ENCODE results near the gene SLF2.

SLF2 gene

DNA sequence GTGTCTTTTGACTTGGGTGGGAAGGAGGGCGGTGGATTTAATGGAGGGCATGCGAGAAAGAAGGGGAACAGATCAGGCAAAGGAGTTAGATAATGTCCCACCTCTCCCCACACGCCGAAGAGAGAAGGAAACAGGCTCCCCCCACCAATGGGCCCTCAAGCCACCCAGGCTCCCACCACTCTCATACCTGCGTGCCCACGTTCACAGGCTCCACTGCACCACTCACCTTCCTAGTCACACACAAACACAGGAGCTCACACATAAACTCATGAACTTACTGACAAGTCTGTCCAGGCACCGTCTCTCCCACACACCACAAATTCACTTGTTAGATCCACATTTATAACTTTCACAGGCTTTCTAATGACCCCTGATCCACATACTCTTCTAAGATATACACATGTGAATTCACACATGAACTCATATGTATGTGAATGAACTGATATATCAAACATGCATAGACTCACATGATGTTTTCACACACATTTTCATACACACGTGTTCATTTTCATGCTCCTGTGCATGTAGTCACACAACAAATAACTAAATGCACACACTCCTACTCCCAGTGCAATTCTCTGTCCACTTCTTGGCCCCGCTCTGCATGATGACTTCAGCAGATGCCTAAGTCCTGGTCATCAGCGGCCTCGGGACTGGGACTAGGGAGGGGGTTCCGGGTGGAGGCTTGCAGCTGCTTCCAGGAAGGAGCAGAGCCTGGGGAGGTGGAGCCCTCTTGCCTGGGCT is 88.3 kb downstream of the SLF2 start:
- H4K20me1 ChIP-seq (ENCODE audit: insufficient read depth, low read length): no peaks in the 10 kb centered on the region
- no peak overlapping the region for H3K9ac ChIP-seq (ENCODE audit: low read length)
- peaks cover 22% of the 10 kb centered on the region for H3F3A ChIP-seq (ENCODE audit: insufficient read depth, low read length)
- no peaks in the 10 kb centered on the region for H3K9me2 ChIP-seq (replicated peaks; ENCODE audit: insufficient read depth, low read length)
- H2AFZ ChIP-seq (ENCODE audit: low read length): no peak overlapping the region
- peaks cover 13% of the 10 kb centered on the region for H3K4me1 ChIP-seq (ENCODE audit: low read length)
- H3K79me2 ChIP-seq (ENCODE audit: low read length): no peaks in the 10 kb centered on the region
- no peak for DNase-seq
- H3K27me3 ChIP-seq (replicated peaks; ENCODE audit: insufficient read depth, low read length): no peaks in the 10 kb centered on the region
- H3K4me3 ChIP-seq (ENCODE audit: low read length): no peak overlapping the region
- H3K36me3 ChIP-seq (replicated peaks; ENCODE audit: insufficient read depth, low read length): no peaks in the 10 kb centered on the region
- TF ChIP-seq EZH2 (optimal IDR thresholded peaks at IDR 0.05; ENCODE audit: low read depth, low read length): no peak
- no peak for TF ChIP-seq EZH2phosphoT487 (IDR thresholded peaks at IDR 0.05; ENCODE audit: low read length)
- TF ChIP-seq, protein P1, sequence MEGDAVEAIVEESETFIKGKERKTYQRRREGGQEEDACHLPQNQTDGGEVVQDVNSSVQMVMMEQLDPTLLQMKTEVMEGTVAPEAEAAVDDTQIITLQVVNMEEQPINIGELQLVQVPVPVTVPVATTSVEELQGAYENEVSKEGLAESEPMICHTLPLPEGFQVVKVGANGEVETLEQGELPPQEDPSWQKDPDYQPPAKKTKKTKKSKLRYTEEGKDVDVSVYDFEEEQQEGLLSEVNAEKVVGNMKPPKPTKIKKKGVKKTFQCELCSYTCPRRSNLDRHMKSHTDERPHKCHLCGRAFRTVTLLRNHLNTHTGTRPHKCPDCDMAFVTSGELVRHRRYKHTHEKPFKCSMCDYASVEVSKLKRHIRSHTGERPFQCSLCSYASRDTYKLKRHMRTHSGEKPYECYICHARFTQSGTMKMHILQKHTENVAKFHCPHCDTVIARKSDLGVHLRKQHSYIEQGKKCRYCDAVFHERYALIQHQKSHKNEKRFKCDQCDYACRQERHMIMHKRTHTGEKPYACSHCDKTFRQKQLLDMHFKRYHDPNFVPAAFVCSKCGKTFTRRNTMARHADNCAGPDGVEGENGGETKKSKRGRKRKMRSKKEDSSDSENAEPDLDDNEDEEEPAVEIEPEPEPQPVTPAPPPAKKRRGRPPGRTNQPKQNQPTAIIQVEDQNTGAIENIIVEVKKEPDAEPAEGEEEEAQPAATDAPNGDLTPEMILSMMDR (IDR thresholded peaks at IDR 0.05; ENCODE audit: low read length): no peak
- H3K4me2 ChIP-seq (ENCODE audit: low read depth, low read length): no peak overlapping the region
- no peaks in the 10 kb centered on the region for H3K9me3 ChIP-seq (replicated peaks; ENCODE audit: insufficient read depth, low read length)
- H3K27ac ChIP-seq (ENCODE audit: low read length): no peak overlapping the region

DNA sequence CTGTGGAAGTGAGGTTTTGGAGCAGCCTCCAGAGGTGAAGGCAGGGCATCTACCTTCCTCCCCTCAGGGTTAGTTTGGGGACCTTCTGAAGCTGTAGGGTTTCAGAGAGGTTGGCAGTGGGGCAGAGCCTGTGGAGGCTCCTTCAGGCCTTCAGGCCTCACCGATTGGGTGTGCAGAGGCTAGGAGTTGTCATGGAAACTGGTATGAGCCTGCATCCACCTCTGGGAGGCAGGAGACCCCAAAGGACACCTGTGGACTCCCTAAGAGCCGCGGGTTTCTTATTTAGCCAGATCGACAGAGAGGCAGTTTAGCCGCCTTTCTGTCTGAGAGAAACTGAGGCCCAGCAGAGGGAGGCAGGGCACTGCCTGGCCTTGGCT is 88.9 kb downstream of the SLF2 start:
- Histone ChIP-seq H3K4me1 (ENCODE audit: low read length) (peaks cover 8% of the 10 kb centered on the region), H2AFZ (ENCODE audit: low read length) (no peak overlapping the region), H3K27ac (ENCODE audit: low read length) (no peak overlapping the region), H3K9ac (ENCODE audit: low read length) (no peak overlapping the region), H3K79me2 (ENCODE audit: low read length) (no peaks in the 10 kb centered on the region), H3F3A (ENCODE audit: insufficient read depth, low read length) (peaks cover 16% of the 10 kb centered on the region), H3K36me3 (replicated peaks; ENCODE audit: insufficient read depth, low read length) (no peaks in the 10 kb centered on the region), H4K20me1 (ENCODE audit: insufficient read depth, low read length) (no peaks in the 10 kb centered on the region), H3K9me2 (replicated peaks; ENCODE audit: insufficient read depth, low read length) (no peaks in the 10 kb centered on the region), H3K9me3 (replicated peaks; ENCODE audit: insufficient read depth, low read length) (no peaks in the 10 kb centered on the region), H3K4me3 (ENCODE audit: low read length) (no peak overlapping the region), H3K27me3 (replicated peaks; ENCODE audit: insufficient read depth, low read length) (no peaks in the 10 kb centered on the region), H3K4me2 (ENCODE audit: low read depth, low read length) (no peak overlapping the region)
- TF ChIP-seq EZH2 (optimal IDR thresholded peaks at IDR 0.05; ENCODE audit: low read depth, low read length): no peak
- TF ChIP-seq, protein P1 (IDR thresholded peaks at IDR 0.05; ENCODE audit: low read length): no peak
- no peak for TF ChIP-seq EZH2phosphoT487 (IDR thresholded peaks at IDR 0.05; ENCODE audit: low read length)
- DNase-seq: peak; percentile 3

DNA sequence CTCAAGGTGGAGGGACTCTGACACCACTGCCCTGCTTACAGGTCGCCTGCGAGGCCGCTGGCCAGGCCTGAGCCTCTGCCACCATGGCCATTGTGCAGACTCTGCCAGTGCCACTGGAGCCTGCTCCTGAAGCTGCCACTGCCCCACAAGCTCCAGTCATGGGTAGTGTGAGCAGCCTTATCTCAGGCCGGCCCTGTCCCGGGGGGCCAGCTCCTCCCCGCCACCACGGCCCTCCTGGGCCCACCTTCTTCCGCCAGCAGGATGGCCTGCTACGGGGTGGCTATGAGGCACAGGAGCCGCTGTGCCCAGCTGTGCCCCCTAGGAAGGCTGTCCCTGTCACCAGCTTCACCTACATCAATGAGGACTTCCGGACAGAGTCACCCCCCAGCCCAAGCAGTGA is 89.7 kb downstream of the SLF2 start:
- peaks cover 13% of the 10 kb centered on the region for H3F3A ChIP-seq (ENCODE audit: insufficient read depth, low read length)
- no peaks in the 10 kb centered on the region for H3K36me3 ChIP-seq (replicated peaks; ENCODE audit: insufficient read depth, low read length)
- no peak for TF ChIP-seq EZH2phosphoT487 (IDR thresholded peaks at IDR 0.05; ENCODE audit: low read length)
- TF ChIP-seq, protein P1 (IDR thresholded peaks at IDR 0.05; ENCODE audit: low read length): no peak
- TF ChIP-seq EZH2 (optimal IDR thresholded peaks at IDR 0.05; ENCODE audit: low read depth, low read length): no peak
- H3K9me2 ChIP-seq (replicated peaks; ENCODE audit: insufficient read depth, low read length): no peaks in the 10 kb centered on the region
- no peak overlapping the region for H3K4me3 ChIP-seq (ENCODE audit: low read length)
- no peak overlapping the region for H2AFZ ChIP-seq (ENCODE audit: low read length)
- no peak overlapping the region for H3K4me2 ChIP-seq (ENCODE audit: low read depth, low read length)
- no peaks in the 10 kb centered on the region for H3K79me2 ChIP-seq (ENCODE audit: low read length)
- H3K4me1 ChIP-seq (ENCODE audit: low read length): peaks cover 6% of the 10 kb centered on the region; the same call in 1 of the 2 replicates
- H4K20me1 ChIP-seq (ENCODE audit: insufficient read depth, low read length): no peaks in the 10 kb centered on the region
- H3K27me3 ChIP-seq (replicated peaks; ENCODE audit: insufficient read depth, low read length): no peaks in the 10 kb centered on the region
- no peak for DNase-seq
- H3K9me3 ChIP-seq (replicated peaks; ENCODE audit: insufficient read depth, low read length): no peaks in the 10 kb centered on the region
- H3K27ac ChIP-seq (ENCODE audit: low read length): no peak overlapping the region
- no peak overlapping the region for H3K9ac ChIP-seq (ENCODE audit: low read length)
